Thyroid gland (tissue), 4 donors: Measurements from ENCODE around the gene NTN3. TPM values are rescaled to one million over a fixed set of nuclear protein-coding genes. Genes with fewer than 3 reads are reported as not detected.
A peak's percentile ranks its signal among the peaks of the same experiment; 100 is the strongest.
"Not testable (repeated sequence)": the region's sequence is repeated elsewhere in the genome, so short reads cannot be mapped to it uniquely, and the experiment has no call there.

Experiments used
- DNase-seq, 2 donors: peaks; one replicate each; pipeline ENCODE4 v3.0.0-alpha.2; 2019
- H3K27ac ChIP-seq, 3 donors: fragments of 200-600 bp; sonication (generic); 1 replicate in 2 of 3; 2 replicates in 1 of 3; pipeline ENCODE4 v1.5.1; 2016 to 2019; ENCODE audit warnings: mild to moderate bottlenecking in 1 of 3, moderate library complexity in 1 of 3
- H3K27me3 ChIP-seq: fragments of 200-600 bp; sonication (generic); one replicate; pipeline ENCODE4 v1.5.1; 2019
- H3K36me3 ChIP-seq, 2 donors: fragments of 200-600 bp; sonication (generic); one replicate each; pipeline ENCODE4 v1.5.1; 2016 to 2019
- H3K4me1 ChIP-seq, 2 donors: fragments of 200-600 bp; sonication (generic); one replicate each; pipeline ENCODE4 v1.5.1; 2017 to 2019
- H3K4me3 ChIP-seq, 3 donors: fragments of 200-600 bp; sonication (generic); replicated peaks in 1 of 3; 1 replicate in 2 of 3; 2 replicates in 1 of 3; pipeline ENCODE4 v1.5.1; 2016; ENCODE audit warnings: mild to moderate bottlenecking in 1 of 3
- H3K9me3 ChIP-seq: fragments of 200-600 bp; sonication (generic); one replicate; pipeline ENCODE4 v1.5.1; 2017
- CTCF ChIP-seq, 6 experiments: fragments of 200-600 bp in 3 of 6; fragments of 450-650 bp in 3 of 6; sonication (generic) in 3 of 6; IDR thresholded peaks; one replicate each; pipeline ENCODE4 v1.5.1; 2016 to 2019; ENCODE audit warnings: antibody characterized with exemption in 6 of 6, mild to moderate bottlenecking in 2 of 6, inconsistent platforms in 1 of 6, moderate library complexity in 1 of 6
- POLR2A ChIP-seq, 2 donors: fragments of 450-650 bp; IDR thresholded peaks; one replicate each; pipeline ENCODE4 v1.6.1; 2017; ENCODE audit warnings: antibody characterized with exemption in 2 of 2, mild to moderate bottlenecking in 2 of 2, moderate library complexity in 1 of 2
- WGBS, 2 donors: methylation state at CpG; one replicate each; pipeline ENCODE4 v1.1.5; 2017; 5-methylcytosine and 5-hydroxymethylcytosine counted together
- intact Hi-C: fragments of 100-400 bp; cut with DNase I; formaldehyde crosslinking; loops from one replicate; pipeline ENCODE4 v1.15.1; 2023
- total RNA-seq, 4 donors: library from RNA; depleted of rRNA; stranded (reverse); fragments of >200 nt; gene quantifications; one replicate each; pipeline ENCODE4 v1.2.3, GENCODE V29; 2016

The NTN3 gene
- total RNA-seq, 4 donors from 2014 or later, result 0.13 to 0.63 (median 0.56) TPM; not detected in 1

GRCh38 chr16:2476345-2476720 lies 5.2 kb downstream of the NTN3 start:
- no peaks in the 10 kb centered on the region for H3K27me3 ChIP-seq
- H3K4me1 ChIP-seq, result peaks cover 27 to 53% of the 10 kb centered on the region in 2 donors
- peak overlapping the region in 1 of 3 donors; percentile 81 for H3K4me3 ChIP-seq
- intact Hi-C loops, result no loop called here
- WGBS, 2 donors, result 95 to 96% methylated on average over 9 of the region's 9 CpGs
- DNase-seq, result no peak
- no peak for TF ChIP-seq CTCF (IDR thresholded peaks at IDR 0.05)
- TF ChIP-seq POLR2A (IDR thresholded peaks at IDR 0.05), result no peak
- H3K9me3 ChIP-seq, result no peaks in the 10 kb centered on the region
- H3K27ac ChIP-seq, result peak overlapping the region in 1 of 3 donors; percentile 58
- no peaks in the 10 kb centered on the region for H3K36me3 ChIP-seq

DNA sequence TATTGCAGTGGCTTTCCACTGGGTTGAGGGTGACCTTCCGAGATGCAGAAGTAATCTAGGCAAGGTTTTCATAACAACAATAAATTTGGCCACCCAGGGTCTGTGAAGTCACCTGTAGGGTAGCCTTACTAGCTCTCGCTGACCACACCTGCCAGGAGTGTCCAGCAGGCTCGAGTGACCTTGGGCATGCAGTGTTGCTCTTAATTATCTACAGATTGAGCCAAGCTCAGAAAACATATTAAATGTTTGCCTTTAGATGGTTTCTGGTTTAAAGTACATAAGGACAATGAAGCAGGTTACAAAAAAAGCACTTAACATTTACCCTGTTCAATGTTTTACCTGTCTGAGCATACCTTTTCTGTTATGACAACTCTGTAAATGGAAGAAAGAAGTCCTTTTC lies 5.6 kb downstream of the NTN3 start:
- no peaks in the 10 kb centered on the region for H3K9me3 ChIP-seq
- DNase-seq, result no peak
- TF ChIP-seq POLR2A (IDR thresholded peaks at IDR 0.05), result no peak

GRCh38 chr16:2477327-2477726 lies 6.2 kb downstream of the NTN3 start:
- Histone ChIP-seq H3K9me3 (no peaks in the 10 kb centered on the region), H3K4me1 (peaks cover 31 to 53% of the 10 kb centered on the region in 2 donors), H3K36me3 (no peaks in the 10 kb centered on the region), H3K4me3 (no peak overlapping the region), H3K27ac (no peak overlapping the region), H3K27me3 (no peaks in the 10 kb centered on the region)
- 92 to 94% methylated on average over 3 of the region's 3 CpGs for WGBS, 2 donors
- intact Hi-C loops, result no loop called here
- no peak for TF ChIP-seq POLR2A (IDR thresholded peaks at IDR 0.05)
- no peak for DNase-seq

More for the DNA sequence above, 5.6 kb downstream of the NTN3 start:
- intact Hi-C loops, result no loop called here
- 82 to 85% methylated on average over 3 of the region's 3 CpGs for WGBS, 2 donors
- Histone ChIP-seq H3K27ac (no peak overlapping the region), H3K27me3 (no peaks in the 10 kb centered on the region), H3K36me3 (no peaks in the 10 kb centered on the region), H3K4me3 (no peak overlapping the region), H3K4me1 (peaks cover 31 to 53% of the 10 kb centered on the region in 2 donors)

- intact Hi-C loops, result no loop called here
- 78 to 83% methylated on average over 8 of the region's 8 CpGs for WGBS, 2 donors
- Histone ChIP-seq H3K27ac (no peak overlapping the region), H3K4me3 (no peak overlapping the region), H3K4me1 (peaks cover 39 to 61% of the 10 kb centered on the region in 2 donors), H3K27me3 (no peaks in the 10 kb centered on the region), H3K36me3 (no peaks in the 10 kb centered on the region), H3K9me3 (no peaks in the 10 kb centered on the region)
- no peak for DNase-seq
- TF ChIP-seq CTCF (IDR thresholded peaks at IDR 0.05) (no peak), POLR2A (IDR thresholded peaks at IDR 0.05) (no peak)
Measured at GRCh38 chr16:2478279-2478678, 7.2 kb downstream of the NTN3 start.

DNA sequence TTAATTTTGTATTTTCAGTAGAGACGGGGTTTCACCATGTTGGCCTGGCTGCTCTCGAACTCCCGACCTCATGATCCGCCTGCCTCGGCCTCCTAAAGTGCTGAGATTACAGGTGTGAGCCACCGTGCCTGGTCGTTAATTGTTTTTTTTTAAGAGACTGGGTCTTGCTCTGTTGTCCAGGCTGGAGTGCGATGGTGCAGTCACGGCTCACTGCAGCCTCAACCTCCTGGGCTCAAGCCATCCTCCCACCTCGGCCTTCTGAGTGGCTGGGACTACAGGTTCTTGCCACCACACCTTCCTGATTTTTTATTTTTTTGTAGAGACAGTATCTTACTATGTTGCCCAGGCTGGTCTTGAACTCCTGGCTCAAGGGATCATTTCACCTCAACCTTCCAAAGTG lies 8.9 kb downstream of the NTN3 start:
- H3K27me3 ChIP-seq, H3K36me3 ChIP-seq, intact Hi-C loops, DNase-seq, H3K4me3 ChIP-seq, H3K9me3 ChIP-seq: not testable (repeated sequence)
- H3K27ac ChIP-seq, result peak overlapping the region in 2 of 3 donors; percentile 59 to 73
- 93 to 96% methylated on average over 10 of the region's 10 CpGs for WGBS, 2 donors
- peaks cover 41 to 74% of the 10 kb centered on the region in 2 donors for H3K4me1 ChIP-seq

GRCh38 chr16:2480948-2481347 lies 9.9 kb downstream of the NTN3 start:
- TF ChIP-seq CTCF (IDR thresholded peaks at IDR 0.05) (no peak), POLR2A (IDR thresholded peaks at IDR 0.05) (peak in 1 of 2 donors; percentile 40)
- H3K4me3 ChIP-seq, result no peak overlapping the region
- peak overlapping the region; percentile 63 to 78 (median 73) for H3K27ac ChIP-seq
- peak; percentile 92 to 96 for DNase-seq
- intact Hi-C loops, result no loop called here
- H3K4me1 ChIP-seq, result peaks cover 35 to 72% of the 10 kb centered on the region in 2 donors
- no peaks in the 10 kb centered on the region for H3K36me3 ChIP-seq
- H3K9me3 ChIP-seq, result no peaks in the 10 kb centered on the region
- 61 to 71% methylated on average over 6 to 12 of the region's 12 CpGs for WGBS, 2 donors
- H3K27me3 ChIP-seq, result no peaks in the 10 kb centered on the region

GRCh38 chr16:2481676-2482075 lies 10.6 kb downstream of the NTN3 start:
- intact Hi-C loops, result no loop called here
- 81 to 92% methylated on average over 7 of the region's 7 CpGs for WGBS, 2 donors
- Histone ChIP-seq H3K9me3 (no peaks in the 10 kb centered on the region), H3K4me1 (peaks cover 31 to 71% of the 10 kb centered on the region in 2 donors), H3K36me3 (no peaks in the 10 kb centered on the region), H3K27ac (peak overlapping the region; percentile 53 to 78 (median 73)), H3K27me3 (no peaks in the 10 kb centered on the region), H3K4me3 (no peak overlapping the region)
- no peak for DNase-seq
- TF ChIP-seq POLR2A (IDR thresholded peaks at IDR 0.05) (no peak), CTCF (IDR thresholded peaks at IDR 0.05) (no peak)
